Dendritic cell treated with granulocyte-macrophage colony-stimulating factor and Interleukin-4, amounts not matched to agents 40 ng/mL and 50 ng/mL, for 4 days (primary cell): ENCODE measurements around the gene HEXD.

ENCODE experiments used
- H3K27ac Mint-ChIP-seq: one replicate; pipeline ENCODE4 v1.8.0; 2022; ENCODE audit warnings: mild to moderate bottlenecking, mixed read lengths
- H3K27me3 Mint-ChIP-seq: one replicate; pipeline ENCODE4 v1.8.0; 2022; ENCODE audit warnings: mild to moderate bottlenecking, mixed read lengths
- H3K36me3 Mint-ChIP-seq: one replicate; pipeline ENCODE4 v1.8.0; 2022; ENCODE audit warnings: low read depth, mixed read lengths
- H3K4me1 Mint-ChIP-seq: one replicate; pipeline ENCODE4 v1.8.0; 2022; ENCODE audit warnings: low read depth, mixed read lengths
- H3K4me3 Mint-ChIP-seq: one replicate; pipeline ENCODE4 v1.8.0; 2022; ENCODE audit warnings: mild to moderate bottlenecking, moderate library complexity, mixed read lengths
- H3K9me3 Mint-ChIP-seq: one replicate; pipeline ENCODE4 v1.8.0; 2022; ENCODE audit warnings: mixed read lengths
- intact Hi-C: fragments of 100-400 bp; cut with micrococcal nuclease; formaldehyde crosslinking; loops from one replicate; pipeline ENCODE4 v1.15.0; 2022

The HEXD gene

DNA sequence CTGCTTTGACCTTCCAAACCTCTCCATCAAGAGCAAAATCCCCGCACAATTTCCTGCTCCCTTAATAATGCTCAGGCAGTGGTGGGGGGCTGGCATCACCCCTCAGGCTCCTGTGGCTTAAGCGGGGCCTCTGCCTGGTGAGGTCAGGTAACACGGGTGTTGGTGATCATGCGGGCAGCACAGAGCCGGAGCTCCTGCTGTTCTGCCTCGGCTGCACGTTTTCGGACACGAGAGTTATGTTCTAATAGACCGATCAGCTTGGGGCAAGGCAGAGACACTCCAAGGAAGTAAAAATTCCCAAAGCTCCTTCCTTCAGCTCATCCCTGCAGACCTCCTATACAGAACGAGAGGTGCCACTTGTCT is 46.4 kb downstream of the HEXD start:
- peaks cover 98% of the 10 kb centered on the region for H3K36me3 Mint-ChIP-seq
- H3K4me3 Mint-ChIP-seq = no peak overlapping the region
- no peak overlapping the region for H3K27ac Mint-ChIP-seq
- H3K4me1 Mint-ChIP-seq = peaks cover 26% of the 10 kb centered on the region
- intact Hi-C loops = no loop called here
- no peaks in the 10 kb centered on the region for H3K9me3 Mint-ChIP-seq
- no peaks in the 10 kb centered on the region for H3K27me3 Mint-ChIP-seq

DNA sequence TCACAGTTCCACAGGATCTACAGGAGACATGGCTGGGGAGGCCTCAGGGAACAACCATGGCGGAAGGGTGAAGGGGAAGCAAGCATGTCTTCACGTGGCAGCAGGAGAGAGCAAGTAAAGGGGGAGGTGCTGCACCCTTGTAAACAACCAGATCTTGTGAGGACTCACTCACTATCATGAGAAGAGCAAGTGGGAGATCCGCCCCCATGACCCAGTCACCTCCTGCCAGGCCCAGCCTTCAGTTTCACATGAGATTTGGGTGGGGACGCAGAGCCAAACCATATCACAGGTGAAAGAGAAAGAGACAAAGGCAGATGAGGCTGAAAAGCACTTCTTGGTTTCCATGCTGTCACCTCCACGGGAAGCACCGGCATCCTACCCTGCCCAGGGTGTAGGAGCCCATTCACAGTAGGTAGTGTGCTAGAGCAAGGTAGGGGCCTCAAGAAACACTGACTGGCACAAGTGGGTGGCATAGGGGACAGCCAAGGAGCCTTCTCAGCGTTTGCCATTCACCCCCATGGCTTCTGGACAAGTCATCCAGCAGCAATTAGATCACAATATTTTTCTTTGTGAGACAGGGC is 47.0 kb downstream of the HEXD start:
- no peaks in the 10 kb centered on the region for H3K27me3 Mint-ChIP-seq
- H3K36me3 Mint-ChIP-seq = peaks cover 100% of the 10 kb centered on the region
- intact Hi-C loops = no loop called here
- no peak overlapping the region for H3K27ac Mint-ChIP-seq
- H3K4me1 Mint-ChIP-seq = peaks cover 21% of the 10 kb centered on the region
- H3K4me3 Mint-ChIP-seq = no peak overlapping the region
- no peaks in the 10 kb centered on the region for H3K9me3 Mint-ChIP-seq

DNA sequence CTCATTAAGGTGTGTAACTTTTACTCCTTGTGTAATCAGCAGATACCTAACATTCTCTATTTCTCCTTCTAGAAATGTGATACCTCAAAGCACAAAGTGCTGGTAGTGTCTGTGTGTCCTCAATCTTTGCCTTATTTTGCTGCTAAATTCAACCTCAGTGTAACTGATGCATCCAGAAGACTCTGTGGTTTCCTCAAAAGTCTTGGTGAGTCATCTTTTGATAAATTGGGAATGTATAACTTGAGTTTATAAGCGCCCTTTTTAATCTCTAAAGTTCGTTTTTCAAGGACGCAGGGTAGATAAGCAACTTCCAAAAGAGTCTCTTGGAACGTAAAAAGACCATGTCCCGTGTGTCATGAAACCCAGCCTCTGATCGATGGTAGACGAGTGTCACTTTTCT is 50.5 kb downstream of the HEXD start:
- H3K36me3 Mint-ChIP-seq = peaks cover 98% of the 10 kb centered on the region
- no peaks in the 10 kb centered on the region for H3K9me3 Mint-ChIP-seq
- H3K27me3 Mint-ChIP-seq = no peaks in the 10 kb centered on the region
- peaks cover 6% of the 10 kb centered on the region for H3K4me1 Mint-ChIP-seq
- H3K4me3 Mint-ChIP-seq = no peak overlapping the region
- no peak overlapping the region for H3K27ac Mint-ChIP-seq
- intact Hi-C loops = no loop called here

DNA sequence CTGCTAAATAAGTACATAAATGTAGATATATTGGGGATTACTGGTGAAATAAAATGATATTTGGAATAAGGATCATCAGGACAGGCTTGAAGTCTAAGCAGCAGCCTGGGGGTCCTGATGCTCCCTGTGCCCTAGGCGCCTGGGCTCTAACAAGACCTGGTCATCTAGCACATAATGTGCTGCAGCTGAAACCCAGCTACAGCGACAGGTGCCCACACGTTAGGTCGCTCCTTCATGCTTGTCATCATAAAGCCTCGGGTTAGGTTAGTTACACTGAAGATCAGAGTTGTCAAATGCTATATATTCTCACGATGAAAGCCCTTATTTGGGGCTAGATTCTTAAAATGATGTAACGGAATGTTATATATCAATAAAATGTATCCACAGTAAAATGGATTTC is 51.9 kb downstream of the HEXD start:
- H3K9me3 Mint-ChIP-seq = no peaks in the 10 kb centered on the region
- no peak overlapping the region for H3K27ac Mint-ChIP-seq
- no peak overlapping the region for H3K4me3 Mint-ChIP-seq
- H3K36me3 Mint-ChIP-seq = peaks cover 97% of the 10 kb centered on the region
- H3K4me1 Mint-ChIP-seq = no peaks in the 10 kb centered on the region
- no peaks in the 10 kb centered on the region for H3K27me3 Mint-ChIP-seq
- intact Hi-C loops = no loop called here

DNA sequence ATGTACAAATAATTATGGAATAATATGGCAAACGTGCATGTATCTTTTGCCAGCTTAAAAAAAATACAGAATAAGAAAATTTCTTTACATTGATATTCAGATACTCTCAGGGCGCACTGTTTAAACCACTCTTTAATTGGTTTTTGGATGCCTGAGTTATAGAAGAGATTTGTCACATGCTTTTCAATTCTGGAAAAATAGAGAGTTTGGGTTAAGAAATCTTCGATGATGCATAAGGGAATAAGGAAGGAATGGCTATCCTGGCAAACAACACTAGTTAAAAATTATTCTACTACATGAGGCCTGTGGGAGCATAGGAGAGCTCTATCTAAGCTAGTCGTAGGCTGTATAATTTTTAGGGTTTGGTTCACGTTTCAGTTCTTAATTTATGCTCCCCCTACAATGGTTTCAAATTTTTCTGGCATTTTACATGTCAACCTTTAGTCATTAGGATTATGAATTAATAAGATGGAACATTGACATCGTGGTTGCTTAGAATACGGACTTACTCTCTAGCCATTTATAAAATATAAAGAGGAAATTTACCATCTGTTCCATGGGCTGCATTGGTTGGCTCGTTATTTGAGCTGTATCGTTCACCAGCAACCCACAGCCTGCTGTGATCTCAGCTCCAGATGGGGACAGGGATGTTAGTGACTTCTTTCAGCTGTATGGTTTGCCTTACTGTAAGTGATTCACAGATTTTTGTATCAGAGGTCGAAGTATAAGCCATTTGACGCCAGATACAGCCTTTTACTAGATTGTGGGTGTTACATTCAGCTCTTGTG is 56.3 kb downstream of the HEXD start:
- no peaks in the 10 kb centered on the region for H3K27me3 Mint-ChIP-seq
- intact Hi-C loops = no loop called here
- H3K27ac Mint-ChIP-seq = no peak overlapping the region
- H3K9me3 Mint-ChIP-seq = no peaks in the 10 kb centered on the region
- peaks cover 97% of the 10 kb centered on the region for H3K36me3 Mint-ChIP-seq
- no peak overlapping the region for H3K4me3 Mint-ChIP-seq
- peaks cover 6% of the 10 kb centered on the region for H3K4me1 Mint-ChIP-seq

DNA sequence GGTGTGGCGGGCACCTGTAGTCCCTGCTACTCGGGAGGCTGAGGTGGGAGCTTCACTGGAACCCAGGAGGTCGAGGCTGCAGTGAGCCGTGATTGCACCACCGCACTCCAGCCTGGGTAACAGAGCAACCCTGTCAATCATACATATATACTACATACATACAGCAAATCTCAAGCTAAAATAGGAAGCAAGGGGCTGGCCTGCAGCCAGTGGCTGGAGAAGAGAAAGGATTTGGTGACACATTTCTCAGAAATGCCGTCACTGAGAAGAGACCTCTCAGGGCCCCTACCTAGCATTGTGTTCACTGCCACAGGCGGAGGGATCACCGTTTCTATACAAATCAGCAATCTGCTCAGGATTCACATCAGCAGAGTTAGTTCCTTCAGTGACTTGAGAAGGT is 57.3 kb downstream of the HEXD start:
- no peaks in the 10 kb centered on the region for H3K27me3 Mint-ChIP-seq

DNA sequence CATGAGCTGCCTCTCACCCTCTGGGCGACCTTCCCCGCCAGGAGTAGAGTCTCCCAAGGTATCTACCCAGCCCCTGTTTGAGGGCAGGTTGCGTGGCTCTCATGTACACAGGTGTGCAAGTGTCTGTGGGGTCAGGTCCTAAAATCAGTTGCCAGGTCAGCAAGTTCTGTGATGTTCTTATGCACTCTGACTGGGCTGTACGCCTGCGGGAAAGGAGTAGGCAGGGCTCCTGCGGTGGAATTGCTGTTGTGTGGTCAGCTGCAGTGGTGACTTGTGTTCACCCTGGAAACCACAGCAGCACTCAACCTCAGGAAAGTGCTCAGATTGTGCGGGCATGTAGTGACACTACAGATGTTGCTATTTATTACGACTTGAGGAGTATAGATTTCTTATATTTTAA is 59.8 kb downstream of the HEXD start:
- H3K27ac Mint-ChIP-seq = no peak overlapping the region

More for the DNA sequence above, 57.3 kb downstream of the HEXD start:
- H3K36me3 Mint-ChIP-seq = peaks cover 97% of the 10 kb centered on the region
- H3K9me3 Mint-ChIP-seq = no peaks in the 10 kb centered on the region
- no peak overlapping the region for H3K4me3 Mint-ChIP-seq
- peaks cover 6% of the 10 kb centered on the region for H3K4me1 Mint-ChIP-seq
- H3K27ac Mint-ChIP-seq = no peak overlapping the region
- intact Hi-C loops = no loop called here

DNA sequence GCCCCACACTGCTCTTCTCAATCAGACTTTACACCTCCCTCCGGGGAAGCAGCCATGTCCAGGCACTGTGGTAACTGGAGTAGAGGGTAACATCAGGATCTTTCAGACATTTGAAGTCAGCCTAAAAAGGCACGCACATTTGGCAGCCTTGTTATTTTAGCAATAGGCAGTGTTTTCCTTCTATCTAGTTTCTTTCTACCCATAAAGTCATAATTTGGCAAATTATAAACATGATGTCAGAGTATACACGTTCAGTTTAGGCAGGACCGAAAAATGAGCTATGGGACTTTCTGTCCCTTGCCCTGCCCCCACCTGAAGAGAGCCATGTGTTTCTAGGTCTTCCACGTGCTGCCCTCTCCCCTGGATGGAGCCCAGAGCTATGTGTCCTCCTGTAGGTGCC is 61.5 kb downstream of the HEXD start:
- H3K27ac Mint-ChIP-seq = peak overlapping the region; percentile 10
- H3K4me1 Mint-ChIP-seq = peaks cover 6% of the 10 kb centered on the region
- intact Hi-C loops = loop anchor here (5.0 kb wide), 1 partner anchor 73 kb away; no protein-coding TSS in a partner anchor
- no peaks in the 10 kb centered on the region for H3K27me3 Mint-ChIP-seq
- H3K9me3 Mint-ChIP-seq = no peaks in the 10 kb centered on the region
- H3K36me3 Mint-ChIP-seq = peaks cover 100% of the 10 kb centered on the region
- no peak overlapping the region for H3K4me3 Mint-ChIP-seq

More for the DNA sequence above, 59.8 kb downstream of the HEXD start:
- Mint-ChIP-seq H3K4me1 (peaks cover 6% of the 10 kb centered on the region), H3K27me3 (no peaks in the 10 kb centered on the region), H3K9me3 (no peaks in the 10 kb centered on the region), H3K36me3 (peaks cover 99% of the 10 kb centered on the region), H3K4me3 (no peak overlapping the region)
- intact Hi-C loops = no loop called here

DNA sequence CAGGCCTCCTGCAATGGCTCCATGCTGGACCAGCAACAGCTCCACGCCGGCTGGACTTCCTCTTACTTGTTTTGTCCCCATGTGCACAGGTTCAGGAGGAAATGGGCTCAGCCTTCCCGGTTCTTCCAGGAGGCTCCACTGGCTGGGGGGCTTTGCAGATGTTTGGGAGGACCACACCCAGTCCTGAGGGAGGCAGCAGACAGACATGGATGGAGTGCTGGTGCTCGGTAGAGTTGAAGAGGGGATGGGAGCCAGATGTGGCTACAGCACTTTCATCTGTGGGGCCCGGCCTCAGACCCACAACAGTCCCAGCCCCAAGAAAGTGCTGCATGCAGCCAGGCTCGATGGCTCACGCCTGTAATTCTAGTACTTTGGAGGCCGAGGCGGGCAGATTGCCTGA is 62.2 kb downstream of the HEXD start:
- Mint-ChIP-seq H3K27ac (no peak overlapping the region), H3K27me3 (no peaks in the 10 kb centered on the region), H3K9me3 (no peaks in the 10 kb centered on the region), H3K4me1 (peaks cover 6% of the 10 kb centered on the region), H3K36me3 (peaks cover 100% of the 10 kb centered on the region), H3K4me3 (no peak overlapping the region)
- intact Hi-C loops = loop anchor here (5.0 kb wide), 1 partner anchor 72 kb away; no protein-coding TSS in a partner anchor

DNA sequence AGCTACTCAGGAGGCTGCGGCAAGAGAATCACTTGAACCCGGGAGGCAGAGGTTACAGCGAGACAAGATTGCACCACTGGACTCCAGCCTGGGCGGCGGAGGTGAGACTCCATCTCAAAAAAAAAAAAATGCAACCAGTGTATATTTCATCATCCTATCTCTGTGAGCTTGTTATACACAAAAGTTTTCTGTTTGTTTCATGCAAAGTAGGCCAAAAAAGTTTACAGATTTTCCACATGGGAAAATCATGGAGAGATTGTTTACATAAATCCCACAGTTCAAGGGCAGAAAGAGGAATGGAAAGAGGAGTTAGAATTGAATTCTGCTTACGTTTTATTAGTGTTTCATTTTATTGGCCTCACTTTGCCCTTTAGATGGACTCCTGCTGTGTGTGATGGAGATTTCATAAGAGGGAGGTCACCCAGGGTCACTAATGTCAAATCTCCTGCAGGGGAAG is 65.1 kb downstream of the HEXD start:
- intact Hi-C loops = loop anchor here (5.0 kb wide), 1 partner anchor 69 kb away; no protein-coding TSS in a partner anchor
- Mint-ChIP-seq H3K4me1 (peaks cover 6% of the 10 kb centered on the region), H3K36me3 (peaks cover 100% of the 10 kb centered on the region), H3K27me3 (no peaks in the 10 kb centered on the region), H3K27ac (no peak overlapping the region), H3K9me3 (no peaks in the 10 kb centered on the region), H3K4me3 (no peak overlapping the region)

DNA sequence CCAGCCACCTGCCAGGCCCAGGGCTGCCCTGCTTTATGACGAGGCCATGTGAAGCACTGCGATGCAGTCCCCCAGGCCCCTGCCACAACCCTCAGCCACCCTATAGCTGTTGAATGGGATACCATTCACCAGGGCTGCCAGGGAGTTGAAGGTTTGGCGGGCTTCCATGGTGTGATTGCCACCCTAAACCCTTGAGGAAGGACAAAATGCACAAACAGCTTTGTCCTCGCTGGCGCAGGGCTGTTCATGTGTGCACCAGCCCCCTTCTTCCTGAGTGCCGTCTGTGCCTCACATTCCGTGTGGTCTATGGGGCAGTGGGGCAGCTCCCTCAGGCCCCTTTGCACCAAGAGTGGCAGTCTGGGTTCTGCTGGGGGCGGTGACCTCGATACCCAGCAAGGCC is 65.7 kb downstream of the HEXD start:
- Mint-ChIP-seq H3K4me1 (peaks cover 5% of the 10 kb centered on the region), H3K36me3 (peaks cover 100% of the 10 kb centered on the region), H3K9me3 (no peaks in the 10 kb centered on the region), H3K4me3 (no peak overlapping the region), H3K27me3 (no peaks in the 10 kb centered on the region), H3K27ac (no peak overlapping the region)
- intact Hi-C loops = loop anchor here (5.0 kb wide), 1 partner anchor 68 kb away; no protein-coding TSS in a partner anchor

DNA sequence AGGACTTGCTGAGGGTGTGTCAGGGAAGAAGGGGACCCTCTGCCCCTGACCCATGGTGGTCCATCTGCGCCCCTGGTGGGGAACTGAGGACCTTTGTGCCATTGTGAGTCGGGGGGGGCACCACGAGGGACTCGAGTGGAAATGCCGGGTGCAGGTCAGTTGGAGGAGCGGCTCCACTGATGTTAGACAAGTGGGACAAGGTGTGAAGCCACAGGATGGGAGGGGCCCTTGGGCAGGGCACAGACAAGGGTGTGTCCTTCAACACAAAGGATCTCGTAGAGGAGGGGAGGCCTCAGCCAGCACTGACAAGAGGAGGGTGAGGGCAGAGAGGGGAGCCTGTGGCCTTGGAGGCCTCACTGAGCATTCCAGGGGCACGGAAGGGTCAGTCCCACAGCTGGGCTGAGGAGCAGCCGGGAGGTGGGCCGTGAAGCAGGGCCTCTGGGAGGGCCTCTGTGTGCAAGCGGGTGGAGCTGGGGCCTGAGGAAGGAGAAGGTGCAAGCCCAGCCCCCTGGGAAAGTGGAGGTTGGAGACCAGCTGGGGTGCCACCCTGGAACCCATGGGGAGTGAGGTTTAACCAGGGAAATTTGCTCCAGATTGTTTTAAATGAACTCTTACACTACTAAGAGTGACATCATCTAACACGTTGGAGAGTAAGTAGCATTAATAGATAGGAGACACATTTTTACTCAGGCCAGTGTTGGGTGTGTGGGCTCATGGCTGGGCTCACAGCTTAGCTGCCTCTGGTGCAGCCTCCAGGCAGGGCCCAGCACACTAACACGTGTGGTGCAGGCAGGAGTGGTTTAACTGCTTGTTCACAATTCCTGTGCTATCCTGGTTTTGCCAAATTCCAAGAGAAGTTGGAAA is 68.3 kb downstream of the HEXD start:
- peak overlapping the region; percentile 34 for H3K27ac Mint-ChIP-seq
- intact Hi-C loops = no loop called here
- no peaks in the 10 kb centered on the region for H3K4me1 Mint-ChIP-seq
- H3K4me3 Mint-ChIP-seq = no peak overlapping the region
- H3K36me3 Mint-ChIP-seq = peaks cover 82% of the 10 kb centered on the region
- no peaks in the 10 kb centered on the region for H3K27me3 Mint-ChIP-seq
- H3K9me3 Mint-ChIP-seq = no peaks in the 10 kb centered on the region

DNA sequence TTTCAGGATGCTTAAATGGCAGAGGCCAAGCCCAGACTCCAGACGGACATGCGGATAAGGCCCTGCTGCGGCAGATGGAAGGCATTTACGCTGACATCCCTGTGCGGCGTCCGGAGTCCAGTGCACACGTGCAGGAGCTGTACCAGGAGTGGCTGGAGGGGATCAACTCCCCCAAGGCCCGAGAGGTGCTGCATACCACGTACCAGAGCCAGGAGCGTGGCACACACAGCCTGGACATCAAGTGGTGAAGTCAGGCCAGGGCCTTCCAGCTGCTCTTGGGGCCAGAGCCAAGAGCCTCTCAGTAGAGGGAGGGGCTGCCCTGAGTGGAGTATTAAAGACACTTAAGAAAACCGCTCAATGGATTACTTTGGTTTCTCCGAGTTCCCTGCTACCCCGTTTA is 69.8 kb downstream of the HEXD start:
- intact Hi-C loops = no loop called here
- no peaks in the 10 kb centered on the region for H3K4me1 Mint-ChIP-seq
- no peaks in the 10 kb centered on the region for H3K27me3 Mint-ChIP-seq
- no peak overlapping the region for H3K4me3 Mint-ChIP-seq
- H3K27ac Mint-ChIP-seq = no peak overlapping the region
- peaks cover 68% of the 10 kb centered on the region for H3K36me3 Mint-ChIP-seq
- H3K9me3 Mint-ChIP-seq = no peaks in the 10 kb centered on the region

DNA sequence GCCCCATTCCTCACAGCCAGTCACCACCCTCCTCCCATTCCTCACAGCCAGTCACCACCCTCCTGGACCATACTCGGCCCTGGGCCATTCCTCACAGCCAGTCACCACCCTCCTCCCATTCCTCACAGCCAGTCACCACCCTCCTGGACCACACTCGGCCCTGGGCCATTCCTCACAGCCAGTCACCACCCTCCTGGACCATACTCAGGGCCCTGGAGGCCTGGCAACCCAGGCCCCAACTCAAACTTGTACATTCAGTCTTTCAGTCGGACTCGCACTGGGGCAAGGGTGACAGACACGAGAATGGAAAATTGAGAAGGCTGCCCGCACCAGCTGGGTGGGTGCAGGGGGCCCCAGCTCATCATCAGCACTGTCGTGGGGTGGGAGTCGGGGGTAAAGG is 71.0 kb downstream of the HEXD start:
- Mint-ChIP-seq H3K4me1 (peaks cover 2% of the 10 kb centered on the region), H3K36me3 (peaks cover 56% of the 10 kb centered on the region), H3K4me3 (no peak overlapping the region), H3K27me3 (no peaks in the 10 kb centered on the region), H3K9me3 (no peaks in the 10 kb centered on the region), H3K27ac (no peak overlapping the region)
- intact Hi-C loops = no loop called here
